ENCODE results near the gene SLC22A9.

SLC22A9 gene

GRCh38 chr11:63444160-63444559 lies 74.6 kb downstream of the SLC22A9 start:
- DNase-seq (ENCODE audit: low spot score): no peak

- DNase-seq (ENCODE audit: low spot score): no peak
Observed at GRCh38 chr11:63445118-63445517, 75.5 kb downstream of the SLC22A9 start.

- DNase-seq (ENCODE audit: low spot score): no peak
Observed at GRCh38 chr11:63445720-63446119, 76.1 kb downstream of the SLC22A9 start.

GRCh38 chr11:63448646-63449045 lies 79.1 kb downstream of the SLC22A9 start:
- no peak for DNase-seq (ENCODE audit: low spot score)

GRCh38 chr11:63459586-63459985 lies 90.0 kb downstream of the SLC22A9 start:
- no peak for DNase-seq (ENCODE audit: low spot score)
